H1 (cell line): Measurements from ENCODE around the gene SLC6A12. TPM values are rescaled to one million over a fixed set of nuclear protein-coding genes. Genes with fewer than 3 reads are reported as not detected.
A peak's percentile ranks its signal among the peaks of the same experiment; 100 is the strongest.
"Not testable (repeated sequence)": the region's sequence is repeated elsewhere in the genome, so short reads cannot be mapped to it uniquely, and the experiment has no call there.

Source experiments
- CTCF ChIA-PET: fragments of 300-600 bp; sonication (Branson Sonifier 250); formaldehyde crosslinking; loops from one replicate; lab custom pipeline; 2021; ENCODE audit not compliant: partially characterized antibody; lab: Charles Lee
- POLR2A ChIA-PET: fragments of 300-600 bp; sonication (Branson Sonifier 250); formaldehyde crosslinking; loops from one replicate; lab custom pipeline; 2021; ENCODE audit warnings: inconsistent platforms; ENCODE audit not compliant: partially characterized antibody; lab: Charles Lee
- DNase-seq, 2 experiments: peaks; one replicate each; pipeline versions ENCODE4 v3.0.0 to v3.0.0-alpha.2; 2010 to 2022; ENCODE audit warnings: low spot score in 2 of 2, low read depth in 1 of 2, mixed read lengths in 1 of 2
- FAIRE-seq: peaks from 2 replicates; lab custom pipeline; 2011; peaks lifted over from hg19 to GRCh38; lab: Jason Lieb, UNC
- H2AFZ ChIP-seq: 2 replicates; pipeline ENCODE4 v1.8.1; 2012; ENCODE audit warnings: low read length, inconsistent platforms
- H2AK5ac ChIP-seq: 2 replicates; pipeline ENCODE4 v1.6.1; 2013; ENCODE audit warnings: low read depth, low read length
- H2BK120ac ChIP-seq: replicated peaks from 2 replicates; pipeline ENCODE3; 2013; ENCODE audit warnings: low read depth, low read length, inconsistent platforms
- H2BK12ac ChIP-seq: 2 replicates; pipeline ENCODE4 v1.6.1; 2013; ENCODE audit warnings: low read depth, low read length
- H2BK15ac ChIP-seq: 2 replicates; pipeline ENCODE4 v1.6.1; 2013; ENCODE audit warnings: low read length
- H2BK20ac ChIP-seq: 2 replicates; pipeline ENCODE4 v1.6.1; 2013; ENCODE audit warnings: low read length
- H2BK5ac ChIP-seq: 2 replicates; pipeline ENCODE4 v1.6.1; 2013; ENCODE audit warnings: low read depth, low read length
- H3K14ac ChIP-seq: 2 replicates; pipeline ENCODE4 v1.6.1; 2013; ENCODE audit warnings: inconsistent platforms; ENCODE audit not compliant: insufficient read length
- H3K18ac ChIP-seq: 2 replicates; pipeline ENCODE4 v1.6.1; 2013; ENCODE audit warnings: low read length; ENCODE audit errors: extremely low read depth
- H3K23ac ChIP-seq: 2 replicates; pipeline ENCODE4 v1.6.1; 2013; ENCODE audit warnings: inconsistent platforms; ENCODE audit not compliant: insufficient read length
- H3K23me2 ChIP-seq: 2 replicates; pipeline ENCODE4 v1.6.1; 2013; ENCODE audit warnings: low read depth, low read length
- H3K27ac ChIP-seq: 2 replicates; pipeline ENCODE4 v1.6.1; 2011; ENCODE audit warnings: low read depth, low read length, inconsistent platforms
- H3K27me3 ChIP-seq, 4 experiments: replicated peaks in 1 of 4; 1 replicate in 1 of 4; 2 replicates in 3 of 4; pipeline versions ENCODE4 v1.6.1 to v1.8.1; 2011 to 2013; ENCODE audit warnings: low read length in 3 of 4, mild to moderate bottlenecking in 3 of 4, inconsistent platforms in 2 of 4, mixed read lengths in 2 of 4, moderate library complexity in 1 of 4; ENCODE audit not compliant: control insufficient read depth in 3 of 4, insufficient read depth in 3 of 4; ENCODE audit errors: extremely low read depth in 1 of 4
- H3K36me3 ChIP-seq, 4 experiments: 2 replicates each; pipeline versions ENCODE4 v1.6.1 to v1.8.1; 2011 to 2013; ENCODE audit warnings: mild to moderate bottlenecking in 4 of 4, low read length in 3 of 4, moderate library complexity in 2 of 4, control low read depth in 1 of 4, inconsistent platforms in 1 of 4; ENCODE audit not compliant: insufficient read depth in 4 of 4, control insufficient read depth in 2 of 4
- H3K4ac ChIP-seq: replicated peaks from 2 replicates; pipeline ENCODE3; 2013; ENCODE audit warnings: low read length, low read depth, mixed read lengths, inconsistent platforms; ENCODE audit not compliant: insufficient read length
- H3K4me1 ChIP-seq, 4 experiments: replicated peaks in 1 of 4; 1 replicate in 1 of 4; 2 replicates in 3 of 4; pipeline versions ENCODE4 v1.6.1 to v1.8.1; 2011 to 2013; ENCODE audit warnings: low read length in 3 of 4, inconsistent platforms in 2 of 4, mixed read lengths in 1 of 4; ENCODE audit not compliant: insufficient read depth in 4 of 4, control insufficient read depth in 3 of 4
- H3K4me2 ChIP-seq, 2 experiments: 2 replicates each; pipeline versions ENCODE4 v1.6.1 to v1.8.1; 2011 to 2013; ENCODE audit warnings: low read depth in 2 of 2, low read length in 2 of 2, control low read depth in 1 of 2, inconsistent platforms in 1 of 2, mild to moderate bottlenecking in 1 of 2; ENCODE audit not compliant: insufficient read depth in 1 of 2
- H3K4me3 ChIP-seq, 4 experiments: fragments of 200-600, 300-600 bp in 1 of 4; sonication (generic), shearing (Covaris generic), sonication (Bioruptor Twin) in 1 of 4; 2 replicates each; pipeline versions ENCODE4 v1.5.1 to v1.8.1; 2011 to 2016; ENCODE audit warnings: low read length in 4 of 4, low read depth in 3 of 4, control low read depth in 2 of 4, inconsistent platforms in 2 of 4, mild to moderate bottlenecking in 2 of 4, mixed read lengths in 1 of 4, moderate library complexity in 1 of 4; ENCODE audit not compliant: insufficient read depth in 2 of 4; ENCODE audit errors: extremely low read depth in 1 of 4
- H3K56ac ChIP-seq: replicated peaks from 2 replicates; pipeline ENCODE3; 2013; ENCODE audit warnings: low read depth, mild to moderate bottlenecking, mixed read lengths, low read length, inconsistent platforms; ENCODE audit not compliant: insufficient read length
- H3K79me1 ChIP-seq: 2 replicates; pipeline ENCODE4 v1.6.1; 2013; ENCODE audit warnings: low read depth, low read length, control low read depth
- H3K79me2 ChIP-seq, 2 experiments: 2 replicates each; pipeline versions ENCODE4 v1.6.1 to v1.8.1; 2012 to 2013; ENCODE audit warnings: low read length in 2 of 2, mild to moderate bottlenecking in 2 of 2, inconsistent platforms in 1 of 2; ENCODE audit not compliant: insufficient read depth in 2 of 2, control insufficient read depth in 1 of 2
- H3K9ac ChIP-seq, 4 experiments: replicated peaks in 1 of 4; 1 replicate in 1 of 4; 2 replicates in 3 of 4; pipeline versions ENCODE4 v1.6.1 to v1.8.1; 2011 to 2013; ENCODE audit warnings: low read depth in 3 of 4, low read length in 3 of 4, control low read depth in 2 of 4, mild to moderate bottlenecking in 2 of 4, moderate library complexity in 2 of 4, inconsistent platforms in 1 of 4; ENCODE audit errors: extremely low read depth in 1 of 4
- H3K9me3 ChIP-seq, 2 experiments: 2 replicates each; pipeline versions ENCODE4 v1.6.1 to v1.8.1; 2012 to 2013; ENCODE audit warnings: mild to moderate bottlenecking in 2 of 2, moderate library complexity in 2 of 2, control low read depth in 1 of 2, inconsistent platforms in 1 of 2, low read depth in 1 of 2, low read length in 1 of 2, mixed read lengths in 1 of 2; ENCODE audit not compliant: insufficient read depth in 2 of 2
- H4K20me1 ChIP-seq, 2 experiments: replicated peaks in 1 of 2; 2 replicates each; pipeline versions ENCODE3 to v1.8.1; 2011 to 2013; ENCODE audit warnings: inconsistent platforms in 2 of 2, low read length in 2 of 2, mild to moderate bottlenecking in 1 of 2; ENCODE audit not compliant: insufficient read depth in 2 of 2, control insufficient read depth in 1 of 2
- H4K5ac ChIP-seq: 2 replicates; pipeline ENCODE4 v1.6.1; 2013; ENCODE audit warnings: low read length, low read depth, mixed read lengths, inconsistent platforms; ENCODE audit not compliant: insufficient read length
- H4K8ac ChIP-seq: 2 replicates; pipeline ENCODE4 v1.8.0; 2013; ENCODE audit warnings: mild to moderate bottlenecking, moderate library complexity, low read length, inconsistent platforms; ENCODE audit not compliant: insufficient read depth; ENCODE audit errors: extremely low read depth
- H4K91ac ChIP-seq: replicated peaks from 2 replicates; pipeline ENCODE3; 2013; ENCODE audit warnings: low read length, mixed read lengths, inconsistent platforms; ENCODE audit not compliant: insufficient read length
- WGBS, 2 experiments: shearing (Covaris generic) in 1 of 2; methylation state at CpG; one replicate each; pipeline versions ENCODE4 v1.1.6 to v1.1.7; 2013 to 2015; ENCODE audit warnings: low lambda C conversion rate in 2 of 2, mixed read lengths in 2 of 2, inconsistent platforms in 1 of 2, low coverage in 1 of 2, missing lambda C conversion rate in 1 of 2; ENCODE audit not compliant: insufficient replicate concordance in 2 of 2, insufficient coverage in 1 of 2, insufficient read length in 1 of 2; ENCODE audit errors: extremely low coverage in 1 of 2, missing lambda C conversion rate in 1 of 2; 5-methylcytosine and 5-hydroxymethylcytosine counted together
- polyA plus RNA-seq, 7 experiments: library from polyadenylated mRNA; depleted of rRNA in 3 of 7; stranded (reverse) in 5 of 7; unstranded in 2 of 7; fragments of >200 nt in 5 of 7; fragments of 200-250 nt in 2 of 7; gene quantifications; 1 replicate in 5 of 7; 2 replicates in 1 of 7; 4 replicates in 1 of 7; pipeline versions ENCODE4 v1.2.1 to v1.2.3, GENCODE V29; 2011 to 2013; ENCODE audit warnings: missing spikeins in 2 of 7, mixed read lengths in 2 of 7
- total RNA-seq: library from RNA; stranded (reverse); fragmentation: NEBNext Ultra II Directional; extraction: Animal tissue kit (Norgen Biotek cat#: 25700); gene quantifications from 2 replicates; pipeline ENCODE4 v1.2.1, GENCODE V29; 2021

SLC6A12 gene
- total and polyA plus RNA-seq, 2 of the 8 experiments (the other 6 are each of a cell fraction or from before 2014, with no cell fraction given) = 0.70 to 1.1 TPM

GRCh38 chr12:187986-188909 lies 25.7 kb downstream of the SLC6A12 start:
- not testable (repeated sequence) for FAIRE-seq, H3K27ac ChIP-seq, H3K36me3 ChIP-seq, H3K23me2 ChIP-seq, H3K9ac ChIP-seq, H3K4me1 ChIP-seq, H4K20me1 ChIP-seq, H2BK120ac ChIP-seq, H3K79me2 ChIP-seq, H3K56ac ChIP-seq, H2BK20ac ChIP-seq, H3K14ac ChIP-seq, H2BK5ac ChIP-seq, H3K79me1 ChIP-seq, H3K9me3 ChIP-seq, H3K23ac ChIP-seq, DNase-seq, H2AK5ac ChIP-seq
- peak overlapping the region; percentile 47 for H4K5ac ChIP-seq
- peak overlapping the region; percentile 42 to 73 (median 58); a peak in 6 of 8 replicates for H3K4me3 ChIP-seq
- ChIA-PET POLR2A (interaction anchor here (0.7 to 2.1 kb wide), 7 partner anchors 9 to 80 kb away, joined by 3 to 6 read pairs (median 3); no protein-coding TSS in a partner anchor), CTCF (interaction anchor here (0.7 to 7.0 kb wide), 21 partner anchors 9 to 108 kb away, joined by 3 to 71 read pairs (median 6); partner anchors contain the start of gene SLC6A12)
- peaks cover 0 to 15% (median 5%) of the 10 kb centered on the region in 4 experiments; a peak in 5 of 7 replicates for H3K27me3 ChIP-seq
- H2BK15ac ChIP-seq = peak overlapping the region; percentile 66; the same call in 1 of the 2 replicates
- peak overlapping the region; percentile 99 for H2AFZ ChIP-seq
- peak overlapping the region; percentile 90; the same call in 1 of the 2 replicates for H3K18ac ChIP-seq
- H3K4me2 ChIP-seq = peak overlapping the region; percentile 78 to 90
- H4K91ac ChIP-seq = peak overlapping the region; percentile 68
- WGBS, 2 experiments = 63% methylated on average over 29 of the region's 53 CpGs; no CpG with 5 or more reads in 1 of the 2 experiments
- H3K4ac ChIP-seq = peak overlapping the region; percentile 65
- peak overlapping the region; percentile 84; the same call in 1 of the 2 replicates for H4K8ac ChIP-seq
- H2BK12ac ChIP-seq = peak overlapping the region; percentile 64; the same call in 1 of the 2 replicates
